Prostate gland (tissue), 2 donors: ENCODE results near the gene CIC. TPM values are rescaled to one million over a fixed set of nuclear protein-coding genes. Genes with fewer than 3 reads are reported as not detected.

Experiments used
- DNase-seq: peaks from one replicate; pipeline ENCODE4 v3.0.0-alpha.2; 2019; ENCODE audit warnings: low spot score
- H3K27ac ChIP-seq, 2 donors: fragments of 200-600 bp; sonication (generic); 2 replicates each; pipeline ENCODE4 v1.5.1; 2017 to 2019
- H3K27me3 ChIP-seq: fragments of 200-600 bp; sonication (generic); replicated peaks from 2 replicates; pipeline ENCODE4 v1.5.1; 2019; ENCODE audit not compliant: insufficient read depth
- H3K36me3 ChIP-seq, 2 donors: fragments of 200-600 bp; sonication (generic); 1 replicate in 1 of 2; 2 replicates in 1 of 2; pipeline versions ENCODE4 v1.5.1 to v1.8.1; 2017 to 2019
- H3K4me1 ChIP-seq: fragments of 200-600 bp; sonication (generic); replicated peaks from 2 replicates; pipeline ENCODE4 v1.5.1; 2019
- H3K4me3 ChIP-seq, 2 donors: fragments of 200-600 bp; sonication (generic); 2 replicates each; pipeline ENCODE4 v1.5.1; 2017 to 2019
- H3K9me3 ChIP-seq: fragments of 200-600 bp; sonication (generic); 2 replicates; pipeline ENCODE4 v1.5.1; 2017
- CTCF ChIP-seq, 4 experiments: fragments of 200-600 bp in 2 of 4; fragments of 450-650 bp in 2 of 4; sonication (generic) in 2 of 4; IDR thresholded peaks; 1 replicate in 3 of 4; 2 replicates in 1 of 4; pipeline ENCODE4 v1.5.1; 2016 to 2019; ENCODE audit warnings: antibody characterized with exemption in 4 of 4, mild to moderate bottlenecking in 2 of 4, moderate library complexity in 2 of 4
- POLR2A ChIP-seq: fragments of 450-650 bp; IDR thresholded peaks from one replicate; pipeline ENCODE4 v1.6.1; 2016; ENCODE audit warnings: antibody characterized with exemption, mild to moderate bottlenecking
- POLR2AphosphoS5 ChIP-seq: sonication (generic); formaldehyde crosslinking; IDR thresholded peaks from one replicate; pipeline ENCODE4 v1.6.1; 2017; ENCODE audit warnings: antibody characterized with exemption
- WGBS: methylation state at CpG from one replicate; pipeline ENCODE4 v1.1.5; 2018; 5-methylcytosine and 5-hydroxymethylcytosine counted together
- intact Hi-C: fragments of 100-400 bp; cut with DNase I; formaldehyde crosslinking; loops from one replicate; pipeline ENCODE4 v1.14.2; 2022
- total RNA-seq, 2 donors: library from RNA; depleted of rRNA; stranded (reverse); fragments of >200 nt; gene quantifications; one replicate each; pipeline ENCODE4 v1.1.0, GENCODE V29; 2016

CIC gene
- total RNA-seq, 2 donors from 2014 or later = 64.6 to 145 TPM

GRCh38 chr19:42322305-42322704 lies 53.3 kb downstream of the CIC start:
- Histone ChIP-seq H3K4me1 (peaks cover 12% of the 10 kb centered on the region), H3K4me3 (no peak overlapping the region), H3K27ac (no peak overlapping the region), H3K27me3 (peaks cover 5% of the 10 kb centered on the region), H3K36me3 (no peaks in the 10 kb centered on the region), H3K9me3 (no peaks in the 10 kb centered on the region)
- WGBS = 72% methylated on average over 9 of the region's 9 CpGs
- DNase-seq = no peak
- TF ChIP-seq POLR2AphosphoS5 = no peak
- no peak for TF ChIP-seq POLR2A
- TF ChIP-seq CTCF (IDR thresholded peaks at IDR 0.05) = no peak
- intact Hi-C loops = no loop called here

DNA sequence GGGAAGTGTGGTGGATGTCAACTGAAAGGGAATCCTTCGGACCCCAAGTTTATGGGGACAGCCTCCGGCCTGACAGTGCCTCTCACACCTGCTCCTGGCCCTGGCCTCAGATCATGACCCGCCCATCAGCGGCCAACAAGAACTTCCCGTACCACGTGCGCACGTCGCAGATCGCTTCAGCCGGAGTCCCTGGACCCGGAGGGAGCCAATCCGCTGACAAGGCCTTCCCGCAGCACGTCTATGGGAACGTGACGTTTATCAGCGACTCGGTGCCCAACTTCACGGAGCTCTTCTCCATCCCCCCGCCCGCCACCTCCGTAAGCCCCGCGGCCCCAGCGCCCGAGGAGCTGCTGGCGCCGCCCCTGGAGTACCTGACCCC lies 54.4 kb downstream of the CIC start:
- no peak overlapping the region for H3K4me3 ChIP-seq
- H3K4me1 ChIP-seq = peaks cover 12% of the 10 kb centered on the region
- no peaks in the 10 kb centered on the region for H3K36me3 ChIP-seq
- WGBS = 18% methylated on average over 26 of the region's 29 CpGs
- intact Hi-C loops = no loop called here
- peaks cover 5% of the 10 kb centered on the region for H3K27me3 ChIP-seq
- no peak overlapping the region for H3K27ac ChIP-seq
- TF ChIP-seq POLR2AphosphoS5 = no peak
- DNase-seq = no peak
- H3K9me3 ChIP-seq = no peaks in the 10 kb centered on the region

- peaks cover 12% of the 10 kb centered on the region for H3K4me1 ChIP-seq
- peaks cover 5% of the 10 kb centered on the region for H3K27me3 ChIP-seq
- TF ChIP-seq CTCF (IDR thresholded peaks at IDR 0.05) = peak in 1 of 4 experiments; percentile 4
- TF ChIP-seq POLR2AphosphoS5 = no peak
- WGBS = 3% methylated on average over 78 of the region's 92 CpGs
- no peak for DNase-seq
- no peak overlapping the region for H3K27ac ChIP-seq
- H3K9me3 ChIP-seq = no peaks in the 10 kb centered on the region
- peak overlapping the region; percentile 63 to 81 for H3K4me3 ChIP-seq
- intact Hi-C loops = no loop called here
- H3K36me3 ChIP-seq = no peaks in the 10 kb centered on the region
Measured at GRCh38 chr19:42323852-42324654, 55.0 kb downstream of the CIC start.

- peaks cover 12% of the 10 kb centered on the region for H3K4me1 ChIP-seq
- H3K27ac ChIP-seq = peak overlapping the region in 1 of 2 donors; percentile 63
Measured at GRCh38 chr19:42324655-42325307, 55.7 kb downstream of the CIC start.

More at GRCh38 chr19:42324655-42325307, 55.7 kb downstream of the CIC start:
- peak overlapping the region; percentile 63 to 81 for H3K4me3 ChIP-seq
- no peak for TF ChIP-seq CTCF (IDR thresholded peaks at IDR 0.05)
- TF ChIP-seq POLR2A = no peak
- TF ChIP-seq POLR2AphosphoS5 = no peak
- H3K36me3 ChIP-seq = no peaks in the 10 kb centered on the region
- H3K9me3 ChIP-seq = no peaks in the 10 kb centered on the region
- 4% methylated on average over 36 of the region's 38 CpGs for WGBS
- peaks cover 5% of the 10 kb centered on the region for H3K27me3 ChIP-seq
- intact Hi-C loops = loop anchor here (5.0 kb wide), 1 partner anchor 73 kb away; no protein-coding TSS in a partner anchor
- DNase-seq = no peak
